Brain microvascular endothelial cell (primary cell): Measurements from ENCODE around the gene RNF7.
"Not testable (repeated sequence)": the region's sequence is repeated elsewhere in the genome, so short reads cannot be mapped to it uniquely, and the experiment has no call there.

ENCODE experiments used
- DNase-seq: peaks from one replicate; pipeline ENCODE4 v3.0.0-alpha.2; 2020
- H3K27ac ChIP-seq: fragments of 250-450 bp; sonication (Bioruptor Pico); 2 replicates; pipeline ENCODE4 v1.5.1; 2020; ENCODE audit warnings: mild to moderate bottlenecking, moderate library complexity
- H3K27me3 ChIP-seq: fragments of 250-450 bp; sonication (Bioruptor Pico); replicated peaks from 2 replicates; pipeline ENCODE4 v1.5.1; 2020; ENCODE audit warnings: mild to moderate bottlenecking
- H3K36me3 ChIP-seq: fragments of 250-450 bp; sonication (Bioruptor Pico); replicated peaks from 2 replicates; pipeline ENCODE4 v1.5.1; 2020; ENCODE audit warnings: mild to moderate bottlenecking
- H3K4me3 ChIP-seq: 2 replicates; pipeline ENCODE4 v1.5.1; 2011; ENCODE audit warnings: low read depth, mild to moderate bottlenecking, control low read depth, low read length, moderate library complexity
- CTCF ChIP-seq: IDR thresholded peaks from 2 replicates; pipeline ENCODE4 v1.5.1; 2011; ENCODE audit warnings: low read depth, mild to moderate bottlenecking, moderate library complexity, low read length, control low read depth, inconsistent platforms; ENCODE audit errors: missing control alignments
- in situ Hi-C: cut with HindIII; loops from 2 replicates; pipeline ENCODE4 v1.10.0; 2017; ENCODE audit warnings: low sequenced_read_pairs, low pct_ligation_motif_present

RNF7 gene

GRCh38 chr3:141784531-141784930, 46.4 kb downstream of the RNF7 start:
- Histone ChIP-seq H3K4me3 (no peak overlapping the region), H3K27me3 (no peaks in the 10 kb centered on the region), H3K36me3 (no peaks in the 10 kb centered on the region), H3K27ac (no peak overlapping the region)
- in situ Hi-C loops, result no loop called here
- no peak for TF ChIP-seq CTCF
- no peak for DNase-seq

- in situ Hi-C loops, result no loop called here
- DNase-seq, result no peak
- Histone ChIP-seq H3K27ac (no peak overlapping the region), H3K4me3 (no peak overlapping the region), H3K27me3 (no peaks in the 10 kb centered on the region), H3K36me3 (no peaks in the 10 kb centered on the region)
- TF ChIP-seq CTCF, result no peak
Observed at GRCh38 chr3:141788149-141788548, 50.1 kb downstream of the RNF7 start.

GRCh38 chr3:141788750-141789149, 50.7 kb downstream of the RNF7 start:
- H3K27me3 ChIP-seq, DNase-seq, H3K36me3 ChIP-seq, H3K4me3 ChIP-seq, H3K27ac ChIP-seq, in situ Hi-C loops: not testable (repeated sequence)

- no peak for TF ChIP-seq CTCF
- Histone ChIP-seq H3K27me3 (no peaks in the 10 kb centered on the region), H3K4me3 (no peak overlapping the region), H3K36me3 (no peaks in the 10 kb centered on the region), H3K27ac (no peak overlapping the region)
- in situ Hi-C loops, result no loop called here
- no peak for DNase-seq
Observed at GRCh38 chr3:141789281-141789680, 51.2 kb downstream of the RNF7 start.

GRCh38 chr3:141790171-141790570, 52.1 kb downstream of the RNF7 start:
- Histone ChIP-seq H3K4me3 (no peak overlapping the region), H3K27me3 (no peaks in the 10 kb centered on the region), H3K27ac (no peak overlapping the region), H3K36me3 (no peaks in the 10 kb centered on the region)
- no peak for DNase-seq
- TF ChIP-seq CTCF, result no peak
- in situ Hi-C loops, result no loop called here

- no peaks in the 10 kb centered on the region for H3K27me3 ChIP-seq
- DNase-seq, result no peak
- no peak for TF ChIP-seq CTCF
- in situ Hi-C loops, result no loop called here
- H3K36me3 ChIP-seq, result no peaks in the 10 kb centered on the region
- H3K27ac ChIP-seq, result no peak overlapping the region
- H3K4me3 ChIP-seq, result no peak overlapping the region
Observed at GRCh38 chr3:141792495-141792894, 54.4 kb downstream of the RNF7 start.
